ENCODE measurements around the gene CTSE.
A peak's percentile ranks its signal among the peaks of the same experiment; 100 is the strongest.

CTSE gene

GRCh38 chr1:205965036-205965884, 58.4 kb downstream of the CTSE start:
- TF ChIP-seq CTCF (IDR thresholded peaks at IDR 0.05; ENCODE audit: insufficient read depth, low read length, poor library complexity, severe bottlenecking): no peak
- DNase-seq (ENCODE audit: extremely low read depth, insufficient read length): no peak
- Histone ChIP-seq H3K27me3 (replicated peaks; ENCODE audit: control insufficient read depth, insufficient read depth, low read length) (no peaks in the 10 kb centered on the region), H3K36me3 (ENCODE audit: control insufficient read depth, insufficient read depth, low read length) (no peaks in the 10 kb centered on the region), H3K4me3 (replicated peaks; ENCODE audit: low read depth, low read length) (no peak overlapping the region)

GRCh38 chr1:205963352-205964155, 60.1 kb downstream of the CTSE start:
- TF ChIP-seq CTCF (IDR thresholded peaks at IDR 0.05; ENCODE audit: insufficient read depth, low read length, poor library complexity, severe bottlenecking): no peak
- Histone ChIP-seq H3K4me3 (replicated peaks; ENCODE audit: low read depth, low read length) (no peak overlapping the region), H3K27me3 (replicated peaks; ENCODE audit: control insufficient read depth, insufficient read depth, low read length) (no peaks in the 10 kb centered on the region), H3K36me3 (ENCODE audit: control insufficient read depth, insufficient read depth, low read length) (no peaks in the 10 kb centered on the region)
- DNase-seq (ENCODE audit: extremely low read depth, insufficient read length): no peak

GRCh38 chr1:205962821-205963221, 60.9 kb downstream of the CTSE start:
- H3K4me3 ChIP-seq (replicated peaks; ENCODE audit: low read depth, low read length): no peak overlapping the region
- H3K36me3 ChIP-seq (ENCODE audit: control insufficient read depth, insufficient read depth, low read length): no peaks in the 10 kb centered on the region
- no peaks in the 10 kb centered on the region for H3K27me3 ChIP-seq (replicated peaks; ENCODE audit: control insufficient read depth, insufficient read depth, low read length)
- no peak for TF ChIP-seq CTCF (IDR thresholded peaks at IDR 0.05; ENCODE audit: insufficient read depth, low read length, poor library complexity, severe bottlenecking)
- no peak for DNase-seq (ENCODE audit: extremely low read depth, insufficient read length)

GRCh38 chr1:205961991-205962820, 61.5 kb downstream of the CTSE start:
- Histone ChIP-seq H3K36me3 (ENCODE audit: control insufficient read depth, insufficient read depth, low read length) (no peaks in the 10 kb centered on the region), H3K27me3 (replicated peaks; ENCODE audit: control insufficient read depth, insufficient read depth, low read length) (no peaks in the 10 kb centered on the region), H3K4me3 (replicated peaks; ENCODE audit: low read depth, low read length) (no peak overlapping the region)
- DNase-seq (ENCODE audit: extremely low read depth, insufficient read length): no peak
- no peak for TF ChIP-seq CTCF (IDR thresholded peaks at IDR 0.05; ENCODE audit: insufficient read depth, low read length, poor library complexity, severe bottlenecking)

GRCh38 chr1:205961405-205961804, 62.3 kb downstream of the CTSE start:
- no peak for TF ChIP-seq CTCF (IDR thresholded peaks at IDR 0.05; ENCODE audit: insufficient read depth, low read length, poor library complexity, severe bottlenecking)
- Histone ChIP-seq H3K36me3 (ENCODE audit: control insufficient read depth, insufficient read depth, low read length) (no peaks in the 10 kb centered on the region), H3K4me3 (replicated peaks; ENCODE audit: low read depth, low read length) (no peak overlapping the region), H3K27me3 (replicated peaks; ENCODE audit: control insufficient read depth, insufficient read depth, low read length) (no peaks in the 10 kb centered on the region; the same call in 1 of the 2 replicates)
- peak; percentile 22 for DNase-seq (ENCODE audit: extremely low read depth, insufficient read length)
